Transverse colon (tissue), 4 donors: Measurements from ENCODE around the gene ABCC1. TPM values are rescaled to one million over a fixed set of nuclear protein-coding genes. Genes with fewer than 3 reads are reported as not detected.

ENCODE experiments used
- DNase-seq: peaks from one replicate; pipeline ENCODE4 v3.0.0-alpha.2; 2019
- H3K27ac ChIP-seq, 4 donors: fragments of 200-600 bp; sonication (generic); 2 replicates each; pipeline ENCODE4 v1.5.1; 2016 to 2018; ENCODE audit warnings: inconsistent platforms in 4 of 4
- H3K27me3 ChIP-seq: fragments of 200-600 bp; sonication (generic); 2 replicates; pipeline ENCODE4 v1.5.1; 2017; ENCODE audit warnings: inconsistent platforms
- H3K36me3 ChIP-seq, 4 donors: fragments of 200-600 bp; sonication (generic); 2 replicates each; pipeline ENCODE4 v1.5.1; 2017 to 2019; ENCODE audit warnings: inconsistent platforms in 4 of 4
- H3K4me1 ChIP-seq, 4 donors: fragments of 200-600 bp; sonication (generic); 2 replicates each; pipeline ENCODE4 v1.5.1; 2017 to 2020; ENCODE audit warnings: inconsistent platforms in 4 of 4
- H3K4me3 ChIP-seq, 4 donors: fragments of 200-600 bp; sonication (generic); 1 replicate in 1 of 4; 2 replicates in 3 of 4; pipeline versions ENCODE4 v1.5.1 to v1.6.1; 2017 to 2019; ENCODE audit warnings: inconsistent platforms in 4 of 4
- H3K9me3 ChIP-seq, 2 donors: fragments of 200-600 bp; sonication (generic); 2 replicates each; pipeline ENCODE4 v1.5.1; 2017 to 2019; ENCODE audit warnings: inconsistent platforms in 2 of 2
- EP300 ChIP-seq: sonication (generic); formaldehyde crosslinking; IDR thresholded peaks from one replicate; pipeline ENCODE4 v1.6.1; 2017; ENCODE audit warnings: antibody characterized with exemption, low read depth
- POLR2A ChIP-seq: fragments of 450-650 bp; IDR thresholded peaks from one replicate; pipeline ENCODE4 v1.6.1; 2016; ENCODE audit warnings: antibody characterized with exemption, mild to moderate bottlenecking, moderate library complexity
- POLR2AphosphoS5 ChIP-seq, 3 donors: sonication (generic); formaldehyde crosslinking; IDR thresholded peaks; one replicate each; pipeline ENCODE4 v1.6.1; 2016; ENCODE audit warnings: antibody characterized with exemption in 3 of 3
- WGBS, 2 donors: methylation state at CpG; one replicate each; pipeline ENCODE4 v1.1.5; 2018; ENCODE audit warnings: low coverage in 1 of 2; 5-methylcytosine and 5-hydroxymethylcytosine counted together
- in situ Hi-C, 4 donors: fragments of 200-750 bp; cut with MboI; loops; one replicate each; pipeline versions ENCODE4 v1.15.0 to v1.15.1; 2017; ENCODE audit warnings: low sequenced_read_pairs in 3 of 4, low pct_ligation_motif_present in 1 of 4, low pct_unique_long_range_greater_than_20kb in 1 of 4
- intact Hi-C: fragments of 100-400 bp; cut with DNase I; formaldehyde crosslinking; loops from one replicate; pipeline ENCODE4 v1.15.1; 2023; ENCODE audit warnings: low total_unique reads
- total RNA-seq, 4 donors: library from RNA; depleted of rRNA; stranded (reverse); fragments of >200 nt; gene quantifications; one replicate each; pipeline ENCODE4 v1.1.0, GENCODE V29; 2016
- TF ChIP-seq, protein P1 (sequence below), 5 experiments: fragments of 200-600 bp in 3 of 5; fragments of 450-650 bp in 2 of 5; sonication (generic) in 3 of 5; IDR thresholded peaks; 1 replicate in 2 of 5; 2 replicates in 3 of 5; pipeline ENCODE4 v1.5.1; 2016 to 2017; ENCODE audit warnings: antibody characterized with exemption in 5 of 5, inconsistent platforms in 3 of 5, mild to moderate bottlenecking in 2 of 5, moderate library complexity in 1 of 5

The ABCC1 gene
- total RNA-seq, 4 donors from 2014 or later, result 17.1 to 67.3 (median 36.9) TPM

DNA sequence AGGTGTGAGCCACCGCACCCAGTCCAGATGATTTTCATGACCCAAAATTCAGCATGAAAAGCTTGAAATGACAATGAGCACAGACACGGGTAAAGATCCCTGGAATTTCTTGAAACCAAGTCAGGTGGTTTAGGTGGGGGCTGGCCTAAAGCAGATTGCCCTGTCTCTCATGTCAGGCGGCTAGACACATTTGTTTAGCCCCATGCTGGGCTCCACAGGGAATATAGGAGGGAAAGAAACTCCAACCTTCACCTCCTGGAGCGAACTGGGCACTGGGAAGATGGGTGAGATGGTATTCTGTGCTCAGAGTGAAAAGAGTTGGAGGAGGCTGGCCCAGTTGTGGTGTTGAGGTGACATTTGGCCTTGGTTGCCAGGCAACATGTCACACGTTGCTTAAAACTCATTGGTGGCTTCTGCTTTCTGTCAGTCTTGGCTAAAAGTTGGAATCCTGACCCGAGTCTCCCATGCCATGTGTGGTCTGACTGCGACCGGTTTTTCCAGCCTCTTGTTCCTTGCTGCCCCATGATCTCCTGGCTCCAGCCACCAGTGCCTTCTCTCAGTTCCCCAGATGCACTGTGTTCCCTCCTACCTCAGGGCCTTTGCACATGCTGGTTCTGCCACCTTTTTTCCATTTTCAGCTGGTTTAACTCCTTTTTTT lies 160.2 kb downstream of the ABCC1 start:
- TF ChIP-seq POLR2AphosphoS5 (IDR thresholded peaks at IDR 0.05) (no peak), EP300 (no peak)
- TF ChIP-seq, protein P1, sequence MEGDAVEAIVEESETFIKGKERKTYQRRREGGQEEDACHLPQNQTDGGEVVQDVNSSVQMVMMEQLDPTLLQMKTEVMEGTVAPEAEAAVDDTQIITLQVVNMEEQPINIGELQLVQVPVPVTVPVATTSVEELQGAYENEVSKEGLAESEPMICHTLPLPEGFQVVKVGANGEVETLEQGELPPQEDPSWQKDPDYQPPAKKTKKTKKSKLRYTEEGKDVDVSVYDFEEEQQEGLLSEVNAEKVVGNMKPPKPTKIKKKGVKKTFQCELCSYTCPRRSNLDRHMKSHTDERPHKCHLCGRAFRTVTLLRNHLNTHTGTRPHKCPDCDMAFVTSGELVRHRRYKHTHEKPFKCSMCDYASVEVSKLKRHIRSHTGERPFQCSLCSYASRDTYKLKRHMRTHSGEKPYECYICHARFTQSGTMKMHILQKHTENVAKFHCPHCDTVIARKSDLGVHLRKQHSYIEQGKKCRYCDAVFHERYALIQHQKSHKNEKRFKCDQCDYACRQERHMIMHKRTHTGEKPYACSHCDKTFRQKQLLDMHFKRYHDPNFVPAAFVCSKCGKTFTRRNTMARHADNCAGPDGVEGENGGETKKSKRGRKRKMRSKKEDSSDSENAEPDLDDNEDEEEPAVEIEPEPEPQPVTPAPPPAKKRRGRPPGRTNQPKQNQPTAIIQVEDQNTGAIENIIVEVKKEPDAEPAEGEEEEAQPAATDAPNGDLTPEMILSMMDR (IDR thresholded peaks at IDR 0.05), result no peak
- Histone ChIP-seq H3K27ac (peak overlapping the region in 3 of 4 donors; percentile 12 to 60 (median 40)), H3K4me3 (no peak overlapping the region), H3K27me3 (no peaks in the 10 kb centered on the region), H3K4me1 (peaks cover 0 to 7% (median 0%) of the 10 kb centered on the region in 4 donors), H3K36me3 (peaks cover 0 to 27% (median 13%) of the 10 kb centered on the region in 4 donors), H3K9me3 (no peaks in the 10 kb centered on the region)
- intact Hi-C loops, result no loop called here
- in situ Hi-C loops, result loop anchor here in 1 of 4 donors (25.0 kb wide), 1 partner anchor 247 kb away; the partner anchor contains the start of gene MYH11
- WGBS, 2 donors, result 83 to 100% methylated on average over 4 to 8 of the region's 8 CpGs
- no peak for DNase-seq

DNA sequence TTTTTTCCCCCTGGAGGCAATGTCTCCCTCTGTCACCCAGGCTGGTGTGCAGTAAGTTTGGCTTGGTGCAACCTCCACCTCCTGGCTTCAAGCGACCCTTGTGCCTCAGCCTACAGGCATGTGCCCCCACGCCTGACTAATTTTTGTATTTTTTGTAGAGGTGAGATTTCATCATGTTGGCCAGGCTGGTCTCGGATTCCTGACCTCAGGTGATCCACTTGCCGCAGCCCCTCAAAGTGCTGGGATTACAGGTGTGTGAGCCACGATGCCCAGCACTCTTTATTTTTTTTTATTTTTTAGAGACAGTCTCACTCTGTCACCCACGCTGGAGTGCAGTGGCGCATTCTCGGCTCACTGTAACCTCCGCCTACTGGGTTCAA lies 160.7 kb downstream of the ABCC1 start:
- H3K36me3 ChIP-seq, result peaks cover 0 to 32% (median 15%) of the 10 kb centered on the region in 4 donors
- no peak for DNase-seq
- H3K27ac ChIP-seq, result no peak overlapping the region
- intact Hi-C loops (no loop called here), in situ Hi-C loops (loop anchor here in 1 of 4 donors (25.0 kb wide), 1 partner anchor 248 kb away; the partner anchor contains the start of gene MYH11)
- no peak overlapping the region for H3K4me3 ChIP-seq
- no peaks in the 10 kb centered on the region for H3K27me3 ChIP-seq
- H3K9me3 ChIP-seq, result no peaks in the 10 kb centered on the region
- H3K4me1 ChIP-seq, result peaks cover 0 to 7% (median 0%) of the 10 kb centered on the region in 4 donors
- WGBS, 2 donors, result 92 to 96% methylated on average over 4 to 8 of the region's 9 CpGs
- TF ChIP-seq, protein P1 (IDR thresholded peaks at IDR 0.05), result no peak
- no peak for TF ChIP-seq POLR2A
- no peak for TF ChIP-seq POLR2AphosphoS5 (IDR thresholded peaks at IDR 0.05)
- TF ChIP-seq EP300, result no peak

DNA sequence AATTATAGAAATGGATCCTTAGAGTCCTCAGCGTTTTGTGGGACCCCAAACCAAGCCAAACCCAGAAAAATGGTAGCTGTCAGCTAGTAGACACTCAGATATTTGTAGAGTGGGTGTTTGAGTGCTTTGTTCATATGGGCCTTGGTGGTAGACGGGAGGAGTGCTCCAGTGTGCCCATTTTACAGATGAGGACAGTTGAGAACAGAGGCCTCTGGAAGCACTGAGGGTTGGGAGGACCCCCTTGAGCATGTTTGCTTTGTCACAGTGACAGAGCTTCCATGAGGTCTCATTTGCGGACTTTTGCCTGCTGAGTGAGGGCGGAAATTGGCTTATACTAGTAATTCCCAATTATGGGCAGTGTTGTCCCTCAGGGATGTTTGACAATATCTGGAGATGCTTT lies 162.2 kb downstream of the ABCC1 start:
- WGBS, 2 donors, result 89% methylated on average over 4 of the region's 4 CpGs; no CpG with 5 or more reads in 1 of the 2 donors

DNA sequence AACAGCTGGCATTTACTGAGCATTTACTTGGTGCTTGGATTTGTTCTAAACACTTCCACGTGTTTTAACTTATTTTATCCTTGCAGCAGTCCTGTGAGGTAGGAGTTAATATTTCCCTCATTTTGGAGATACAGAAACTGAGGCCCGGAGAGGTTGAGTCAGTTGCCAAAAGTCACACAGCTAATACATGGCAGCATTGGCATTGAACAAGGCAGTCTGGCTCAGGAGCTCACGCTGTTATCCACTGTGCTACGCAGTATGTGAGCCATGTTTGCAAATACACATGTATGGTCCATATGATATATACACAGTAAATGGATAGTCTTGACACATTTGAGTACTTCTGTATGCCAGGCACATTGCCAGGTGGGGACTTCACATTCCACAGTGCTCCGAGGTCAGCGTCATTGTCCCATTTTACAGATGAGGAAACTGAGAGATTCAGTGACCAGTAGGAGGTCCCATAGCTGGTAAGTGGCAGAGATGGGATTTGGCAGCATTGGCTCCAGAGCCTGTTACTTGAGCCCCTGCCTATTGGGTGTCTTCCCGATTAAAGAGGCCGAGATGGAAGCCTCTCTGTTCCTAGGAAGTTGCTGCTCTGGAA lies 163.1 kb downstream of the ABCC1 start:
- Histone ChIP-seq H3K27me3 (no peaks in the 10 kb centered on the region), H3K9me3 (no peaks in the 10 kb centered on the region), H3K36me3 (peaks cover 0 to 48% (median 23%) of the 10 kb centered on the region in 4 donors), H3K4me1 (peaks cover 0 to 7% (median 0%) of the 10 kb centered on the region in 4 donors), H3K4me3 (no peak overlapping the region), H3K27ac (no peak overlapping the region)
- intact Hi-C loops, result no loop called here
- in situ Hi-C loops, result loop anchor here in 1 of 4 donors (25.0 kb wide), 1 partner anchor 250 kb away; the partner anchor contains the start of gene MYH11
- no peak for DNase-seq
- 50 to 79% methylated on average over 2 to 8 of the region's 8 CpGs for WGBS, 2 donors
- TF ChIP-seq POLR2AphosphoS5 (IDR thresholded peaks at IDR 0.05), result no peak
- TF ChIP-seq EP300, result no peak
- TF ChIP-seq, protein P1 (IDR thresholded peaks at IDR 0.05), result no peak
- TF ChIP-seq POLR2A, result no peak

More for the DNA sequence above, 162.2 kb downstream of the ABCC1 start:
- H3K27me3 ChIP-seq, result no peaks in the 10 kb centered on the region
- H3K36me3 ChIP-seq, result peaks cover 0 to 44% (median 21%) of the 10 kb centered on the region in 4 donors
- intact Hi-C loops, result no loop called here
- in situ Hi-C loops, result loop anchor here in 1 of 4 donors (25.0 kb wide), 1 partner anchor 249 kb away; the partner anchor contains the start of gene MYH11
- DNase-seq, result no peak
- no peak overlapping the region for H3K4me3 ChIP-seq
- TF ChIP-seq POLR2A (no peak), POLR2AphosphoS5 (IDR thresholded peaks at IDR 0.05) (no peak), EP300 (no peak)
- TF ChIP-seq, protein P1 (IDR thresholded peaks at IDR 0.05), result no peak
- H3K9me3 ChIP-seq, result no peaks in the 10 kb centered on the region
- H3K4me1 ChIP-seq, result peaks cover 0 to 7% (median 0%) of the 10 kb centered on the region in 4 donors
- H3K27ac ChIP-seq, result no peak overlapping the region
